ENCODE measurements around the gene PRLH.

Gene PRLH

GRCh38 chr2:237566401-237567235 lies at the start of gene PRLH:
PRLH (plus strand) TSS chr2:237566574; CDS start chr2:237566574, 0 bp downstream.
- no peak for DNase-seq

- DNase-seq: no peak
Measured at GRCh38 chr2:237517163-237517562, 49.2 kb upstream of the PRLH start.

- DNase-seq: no peak
Measured at GRCh38 chr2:237517990-237518389, 48.4 kb upstream of the PRLH start.

GRCh38 chr2:237519506-237520245 lies 46.7 kb upstream of the PRLH start:
- DNase-seq: no peak

- no peak for DNase-seq
Measured at GRCh38 chr2:237520290-237520689, 46.1 kb upstream of the PRLH start.

GRCh38 chr2:237524631-237525030 lies 41.7 kb upstream of the PRLH start:
- no peak for DNase-seq

- no peak for DNase-seq
Measured at GRCh38 chr2:237525559-237526157, 40.7 kb upstream of the PRLH start.

- no peak for DNase-seq
Measured at GRCh38 chr2:237527233-237527632, 39.1 kb upstream of the PRLH start.

- DNase-seq: no peak
Measured at GRCh38 chr2:237527766-237528165, 38.6 kb upstream of the PRLH start.

GRCh38 chr2:237529452-237530402 lies 36.6 kb upstream of the PRLH start:
- DNase-seq: no peak

- no peak for DNase-seq
Measured at GRCh38 chr2:237530472-237531433, 35.6 kb upstream of the PRLH start.

- DNase-seq: no peak
Measured at GRCh38 chr2:237532160-237532559, 34.2 kb upstream of the PRLH start.

GRCh38 chr2:237533668-237534161 lies 32.7 kb upstream of the PRLH start:
- no peak for DNase-seq

GRCh38 chr2:237534380-237534779 lies 32.0 kb upstream of the PRLH start:
- no peak for DNase-seq

GRCh38 chr2:237535385-237536082 lies 30.8 kb upstream of the PRLH start:
- no peak for DNase-seq

- no peak for DNase-seq
Measured at GRCh38 chr2:237536083-237536415, 30.3 kb upstream of the PRLH start.

GRCh38 chr2:237536617-237537016 lies 29.8 kb upstream of the PRLH start:
- DNase-seq: no peak

- no peak for DNase-seq
Measured at GRCh38 chr2:237538001-237538720, 28.2 kb upstream of the PRLH start.

GRCh38 chr2:237538901-237539300 lies 27.5 kb upstream of the PRLH start:
- DNase-seq: no peak

- no peak for DNase-seq
Measured at GRCh38 chr2:237539681-237540080, 26.7 kb upstream of the PRLH start.
